PC-3 (cell line): ENCODE results near the gene CYP4F8.

Experiments used
- CTCF ChIP-seq: fragments of 300-600 bp; sonication (generic); conservative IDR thresholded peaks from 2 replicates; pipeline ENCODE4 v1.5.1; 2017; ENCODE audit warnings: antibody characterized with exemption, low read depth, mild to moderate bottlenecking, low read length
- EZH2 ChIP-seq: fragments of 300-600 bp; sonication (generic); IDR thresholded peaks from one replicate; pipeline ENCODE4 v1.6.1; 2017; ENCODE audit warnings: antibody characterized with exemption, mild to moderate bottlenecking, low read length; ENCODE audit not compliant: unreplicated experiment
- EZH2phosphoT487 ChIP-seq: fragments of 300-600 bp; sonication (generic); IDR thresholded peaks from 2 replicates; pipeline ENCODE4 v1.6.1; 2018; ENCODE audit warnings: mild to moderate bottlenecking, antibody characterized with exemption, low read length, borderline replicate concordance

GRCh38 chr19:15591796-15592195 lies 23.2 kb upstream of the CYP4F8 start:
- TF ChIP-seq CTCF (no peak), EZH2phosphoT487 (no peak), EZH2 (no peak)
